Astrocyte of the spinal cord (primary cell): ENCODE data around the gene HNRNPH3.
"Not testable (repeated sequence)": the region's sequence is repeated elsewhere in the genome, so short reads cannot be mapped to it uniquely, and the experiment has no call there.

Source experiments
- DNase-seq: peaks from one replicate; pipeline ENCODE4 v3.0.0; 2011; ENCODE audit warnings: low read depth, low spot score
- H3K4me3 ChIP-seq: 2 replicates; pipeline ENCODE4 v1.5.1; 2011; ENCODE audit warnings: low read depth, mild to moderate bottlenecking, low read length, moderate library complexity
- in situ Hi-C: cut with HindIII; loops from 2 replicates; pipeline ENCODE4 v1.10.0; 2017; ENCODE audit warnings: low sequenced_read_pairs
- TF ChIP-seq, protein P1 (sequence below): IDR thresholded peaks from 2 replicates; pipeline ENCODE4 v1.5.1; 2012; ENCODE audit warnings: low read depth, mild to moderate bottlenecking, low read length, inconsistent platforms

HNRNPH3 gene

DNA sequence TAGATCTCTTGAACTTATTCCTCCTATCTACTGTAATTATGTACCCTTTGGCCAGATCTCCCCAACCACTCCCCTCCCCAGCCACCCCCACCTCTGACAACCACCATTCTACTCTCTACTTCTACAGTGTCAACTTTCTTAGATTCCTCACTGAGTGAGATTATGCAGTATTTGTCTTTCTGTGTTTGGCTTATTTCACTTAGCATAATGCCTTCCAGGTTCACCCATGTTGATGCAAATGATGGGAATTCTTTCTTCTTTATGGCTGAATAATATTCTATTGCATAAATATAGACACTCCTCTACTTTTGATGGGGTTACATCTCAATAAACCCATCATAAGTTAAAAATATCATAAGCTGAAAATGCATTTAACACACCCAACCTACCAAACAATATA is 21.3 kb upstream of the HNRNPH3 start:
- no peak for DNase-seq
- TF ChIP-seq, protein P1, sequence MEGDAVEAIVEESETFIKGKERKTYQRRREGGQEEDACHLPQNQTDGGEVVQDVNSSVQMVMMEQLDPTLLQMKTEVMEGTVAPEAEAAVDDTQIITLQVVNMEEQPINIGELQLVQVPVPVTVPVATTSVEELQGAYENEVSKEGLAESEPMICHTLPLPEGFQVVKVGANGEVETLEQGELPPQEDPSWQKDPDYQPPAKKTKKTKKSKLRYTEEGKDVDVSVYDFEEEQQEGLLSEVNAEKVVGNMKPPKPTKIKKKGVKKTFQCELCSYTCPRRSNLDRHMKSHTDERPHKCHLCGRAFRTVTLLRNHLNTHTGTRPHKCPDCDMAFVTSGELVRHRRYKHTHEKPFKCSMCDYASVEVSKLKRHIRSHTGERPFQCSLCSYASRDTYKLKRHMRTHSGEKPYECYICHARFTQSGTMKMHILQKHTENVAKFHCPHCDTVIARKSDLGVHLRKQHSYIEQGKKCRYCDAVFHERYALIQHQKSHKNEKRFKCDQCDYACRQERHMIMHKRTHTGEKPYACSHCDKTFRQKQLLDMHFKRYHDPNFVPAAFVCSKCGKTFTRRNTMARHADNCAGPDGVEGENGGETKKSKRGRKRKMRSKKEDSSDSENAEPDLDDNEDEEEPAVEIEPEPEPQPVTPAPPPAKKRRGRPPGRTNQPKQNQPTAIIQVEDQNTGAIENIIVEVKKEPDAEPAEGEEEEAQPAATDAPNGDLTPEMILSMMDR, result no peak
- in situ Hi-C loops, result no loop called here
- no peak overlapping the region for H3K4me3 ChIP-seq

DNA sequence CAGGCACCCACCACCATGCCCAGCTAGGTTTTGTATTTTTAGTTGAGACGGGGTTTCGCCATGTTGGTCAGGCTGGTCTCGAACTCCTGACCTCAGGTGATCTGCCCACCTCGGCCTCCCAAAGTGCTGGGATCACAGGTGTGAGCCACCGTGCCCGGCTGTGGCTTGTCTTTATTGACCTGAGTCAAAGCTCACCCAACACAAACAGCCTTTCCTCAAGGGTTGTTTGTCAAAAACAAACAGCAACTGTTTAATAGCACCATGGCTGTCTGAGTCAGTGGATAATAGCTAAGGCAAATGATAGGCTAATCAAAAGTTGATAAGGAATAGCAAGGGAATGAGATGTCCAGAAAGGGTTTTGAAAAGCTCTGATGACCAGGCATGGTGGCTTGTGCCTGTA is 16.9 kb upstream of the HNRNPH3 start:
- DNase-seq, in situ Hi-C loops, H3K4me3 ChIP-seq: not testable (repeated sequence)

DNA sequence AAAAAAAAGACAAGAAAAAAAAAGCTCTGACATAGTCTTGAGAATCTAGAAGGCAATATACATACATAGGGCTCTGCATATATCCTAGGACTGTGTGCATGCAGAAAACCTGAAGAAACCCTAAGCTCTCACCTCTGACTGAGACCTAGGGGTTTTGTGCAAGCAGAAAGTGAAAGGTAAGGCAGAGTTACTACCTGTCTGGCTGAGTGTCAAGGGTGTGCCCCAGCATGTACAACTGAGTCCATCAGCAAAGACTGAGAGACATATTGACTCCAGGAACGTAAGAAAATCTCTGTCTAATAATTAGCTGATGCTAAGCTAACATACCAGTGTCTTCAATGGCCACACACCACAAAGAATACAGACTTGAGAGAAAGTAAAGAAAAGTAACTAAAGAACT is 16.3 kb upstream of the HNRNPH3 start:
- DNase-seq, result no peak
- in situ Hi-C loops, result no loop called here
- no peak overlapping the region for H3K4me3 ChIP-seq
- TF ChIP-seq, protein P1, result no peak

DNA sequence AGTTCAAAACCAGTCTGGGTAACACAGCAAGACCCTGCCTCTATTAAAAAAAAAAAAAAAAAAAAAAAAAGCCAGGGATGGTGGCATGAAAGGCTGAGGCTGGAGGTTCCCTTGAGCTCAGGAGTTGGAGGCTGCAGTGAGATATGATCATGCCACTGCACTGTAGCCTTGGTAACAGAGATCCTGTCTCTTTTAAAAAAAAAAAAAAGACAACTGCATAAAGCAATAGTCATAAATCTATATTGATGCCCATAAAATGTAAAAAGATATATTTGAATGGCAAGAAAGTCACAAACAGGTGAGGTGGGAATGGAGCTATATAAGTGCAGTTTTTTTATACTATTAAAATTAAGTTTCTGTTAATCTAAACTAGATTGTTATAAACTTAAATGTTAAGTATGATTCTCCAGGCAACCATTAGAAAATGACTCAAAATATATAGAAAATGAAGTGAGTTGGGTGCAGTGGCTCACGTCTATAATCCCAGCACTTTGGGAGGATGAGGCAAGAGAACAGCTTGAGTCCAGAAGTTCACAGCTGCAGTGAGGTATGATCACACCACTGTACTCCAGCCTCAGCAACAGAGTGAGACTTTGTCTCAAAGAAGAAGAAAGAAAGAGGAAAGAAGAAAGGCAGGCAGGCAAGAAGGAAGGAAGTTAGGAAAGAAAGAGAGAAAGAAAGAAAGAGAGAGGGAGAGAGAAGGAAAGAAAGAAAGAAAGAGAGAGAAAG is 13.4 kb upstream of the HNRNPH3 start:
- H3K4me3 ChIP-seq, result no peak overlapping the region
- TF ChIP-seq, protein P1, result no peak
- in situ Hi-C loops, result no loop called here
- DNase-seq, result no peak

DNA sequence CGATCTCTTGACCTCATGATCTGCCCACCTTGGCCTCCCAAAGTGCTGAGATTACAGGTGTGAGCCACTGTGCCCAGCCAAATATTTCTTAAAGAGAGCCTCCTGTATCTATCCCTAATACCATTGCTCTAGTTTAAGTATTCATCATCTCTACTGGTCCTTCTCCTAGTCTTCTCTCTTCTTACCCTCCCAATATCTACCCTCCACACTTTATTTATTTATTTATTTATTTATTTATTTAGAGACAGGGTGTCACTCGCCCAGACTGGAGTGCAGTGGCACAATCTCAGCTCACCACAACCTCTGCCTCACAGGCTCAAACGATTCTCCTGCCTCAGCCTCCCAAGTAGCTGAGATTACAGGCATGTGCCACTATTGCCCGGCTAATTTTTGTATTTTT is 7.5 kb upstream of the HNRNPH3 start:
- H3K4me3 ChIP-seq, DNase-seq, in situ Hi-C loops: not testable (repeated sequence)

DNA sequence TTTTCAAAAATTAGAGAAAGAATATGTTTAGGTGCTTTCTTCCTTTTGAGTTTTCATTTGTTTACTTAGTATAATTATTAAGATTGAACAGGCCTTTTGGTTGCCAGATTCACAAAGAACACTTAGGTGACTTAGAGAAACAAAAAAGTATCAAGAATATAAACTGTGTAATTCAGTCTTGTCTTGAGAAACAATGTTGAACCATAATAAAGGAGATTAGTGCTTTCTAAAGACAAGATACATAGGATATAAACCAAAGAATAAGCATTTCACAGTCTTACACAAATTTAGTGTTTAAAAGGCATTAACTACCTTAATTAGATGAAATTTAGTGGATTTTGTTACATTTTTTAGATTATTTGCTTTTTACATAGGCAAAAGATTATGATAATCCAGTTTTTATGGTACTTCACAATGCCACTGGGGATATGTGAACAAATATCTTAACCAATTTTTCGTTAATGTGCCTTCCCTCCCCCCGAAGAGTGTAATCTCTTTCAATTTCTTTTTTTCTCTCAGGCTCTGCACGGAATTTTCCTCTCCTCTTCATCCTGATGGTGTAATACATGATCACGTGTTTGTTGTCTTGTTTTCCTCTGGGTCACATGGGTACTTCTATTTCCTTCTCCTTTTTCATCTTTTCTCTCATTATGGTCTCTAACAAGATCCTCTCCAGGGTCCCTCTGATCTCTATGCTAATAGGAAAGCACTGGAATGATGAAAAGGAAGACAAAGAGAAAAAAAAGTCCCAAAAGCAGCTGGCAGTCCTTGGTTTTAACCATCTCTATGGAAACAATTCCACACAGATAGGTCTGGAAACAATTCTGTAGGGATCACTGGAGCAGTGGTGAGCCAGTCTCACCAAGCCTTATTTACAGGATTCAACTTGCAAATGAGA is 3.7 kb upstream of the HNRNPH3 start:
- TF ChIP-seq, protein P1, result no peak
- peak; percentile 75 for DNase-seq
- in situ Hi-C loops, result no loop called here
- H3K4me3 ChIP-seq, result no peak overlapping the region

DNA sequence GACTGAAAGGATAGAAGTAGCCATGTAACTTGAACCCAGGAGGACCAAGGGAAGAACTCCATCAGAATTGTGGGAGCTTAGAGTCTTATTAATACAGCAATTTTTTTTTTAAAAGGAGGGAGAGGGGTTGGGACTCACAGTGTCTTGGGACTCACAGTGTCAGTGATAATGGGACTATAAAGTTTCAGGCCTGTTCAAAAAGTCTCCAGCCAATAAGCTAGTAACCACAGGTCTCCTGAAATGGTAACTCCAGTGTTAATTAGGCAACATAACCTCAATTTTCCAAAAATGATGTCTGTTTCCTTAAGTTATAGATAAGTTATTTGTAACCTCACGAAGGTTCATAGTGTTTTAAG is 2.4 kb upstream of the HNRNPH3 start:
- in situ Hi-C loops, result no loop called here
- DNase-seq, result no peak
- TF ChIP-seq, protein P1, result no peak
- no peak overlapping the region for H3K4me3 ChIP-seq
